HG02642 (cell line): ENCODE data around the gene KRTAP19-7.

Experiments used
- ATAC-seq: cut with Tn5 transposase; IDR thresholded peaks from one replicate; pipeline ENCODE4 v1.9.1; 2021; ENCODE audit warnings: mild to moderate bottlenecking; ENCODE audit not compliant: unreplicated experiment, poor library complexity

KRTAP19-7 gene

GRCh38 chr21:30561264-30561895 is at the start of gene KRTAP19-7:
Gene KRTAP19-7, minus strand, starts transcription at chr21:30561314. Its CDS starts 25 bp downstream, at chr21:30561289.
- no peak for ATAC-seq

- no peak for ATAC-seq
Observed at GRCh38 chr21:30605968-30606367, 44.9 kb upstream of the KRTAP19-7 start.

- no peak for ATAC-seq
Observed at GRCh38 chr21:30600787-30601186, 39.7 kb upstream of the KRTAP19-7 start, which contains the start of gene KRTAP22-1. Gene KRTAP22-1, plus strand, starts transcription at chr21:30601087.

- no peak for ATAC-seq
Observed at GRCh38 chr21:30598802-30599201, 37.7 kb upstream of the KRTAP19-7 start, which contains the start of gene KRTAP6-2. Gene KRTAP6-2, minus strand, starts transcription at chr21:30598902. Its CDS starts 28 bp downstream, at chr21:30598874.

- ATAC-seq: no peak
Observed at GRCh38 chr21:30592140-30592539, 31.0 kb upstream of the KRTAP19-7 start, which contains the start of gene KRTAP6-3. Gene KRTAP6-3, plus strand, starts transcription at chr21:30592440. Its CDS starts 6 bp downstream, at chr21:30592446.

- ATAC-seq: no peak
Observed at GRCh38 chr21:30590297-30590696, 29.2 kb upstream of the KRTAP19-7 start, which contains the start of gene KRTAP22-2. Gene KRTAP22-2, minus strand, starts transcription at chr21:30590397.

GRCh38 chr21:30582870-30583269 is 21.8 kb upstream of the KRTAP19-7 start:
- ATAC-seq: no peak

GRCh38 chr21:30580132-30580531 is 19.0 kb upstream of the KRTAP19-7 start:
- ATAC-seq: no peak

- ATAC-seq: no peak
Observed at GRCh38 chr21:30579346-30579745, 18.2 kb upstream of the KRTAP19-7 start.

GRCh38 chr21:30577766-30578165 is 16.7 kb upstream of the KRTAP19-7 start:
- ATAC-seq: no peak

- ATAC-seq: no peak
Observed at GRCh38 chr21:30567617-30568016, 6.5 kb upstream of the KRTAP19-7 start.

- no peak for ATAC-seq
Observed at GRCh38 chr21:30563630-30564029, 2.5 kb upstream of the KRTAP19-7 start.

- ATAC-seq: no peak
Observed at GRCh38 chr21:30563072-30563471, 2.0 kb upstream of the KRTAP19-7 start.

GRCh38 chr21:30561957-30562356 is 843 bp upstream of the KRTAP19-7 start:
- ATAC-seq: no peak

- ATAC-seq: no peak
Observed at GRCh38 chr21:30555095-30555494, 6.0 kb downstream of the KRTAP19-7 start.

GRCh38 chr21:30552782-30553181 is 8.3 kb downstream of the KRTAP19-7 start:
- no peak for ATAC-seq

- no peak for ATAC-seq
Observed at GRCh38 chr21:30541764-30542163, 19.4 kb downstream of the KRTAP19-7 start, which contains the start of gene KRTAP19-6. Gene KRTAP19-6, minus strand, starts transcription at chr21:30541864. Its CDS starts 31 bp downstream, at chr21:30541833.

GRCh38 chr21:30518876-30519275 is 42.2 kb downstream of the KRTAP19-7 start:
- ATAC-seq: no peak

GRCh38 chr21:30515681-30516080 is 45.4 kb downstream of the KRTAP19-7 start:
- ATAC-seq: no peak
